Heart left ventricle (tissue), 13 donors: ENCODE measurements around the gene RFX3.

ENCODE experiments used
- POLR2A ChIP-seq, 2 donors: fragments of 450-650 bp; IDR thresholded peaks; one replicate each; pipeline ENCODE4 v1.6.1; 2017; ENCODE audit warnings: antibody characterized with exemption in 2 of 2, mild to moderate bottlenecking in 2 of 2, moderate library complexity in 2 of 2
- TF ChIP-seq, protein P1 (sequence below), 12 donors: fragments of 200-600 bp; sonication (generic) in 4 of 12; IDR thresholded peaks; one replicate each; pipeline versions ENCODE4 v1.5.0 to v1.8.0; 2018 to 2022; ENCODE audit warnings: antibody characterized with exemption in 12 of 12, mild to moderate bottlenecking in 5 of 12
- donor health status: ischemic (EF 13 %, LVEDD 7.1; RV severe dilation, severe dysfunction).
- donor health status: DM: no; HTN: yes; CAD: no.
- donor health status: DM: no; HTN: no; CAD: no.
- donor health status: ischemic (EF 25% LVEDD 6.9; RV normal size, moderate dysfunction).
- donor health status: ischemic (EF 25% LVEDD 5.7; RV mildly dilated, moderate dysfunction).
- donor health status: ischemic (EF 35%, LVEDD 5.7; RV mildly dilated, moderate dysfunction).
- donor health status: nonischemic (EF 11% LVEDD 7.7; RV severe dilation, severe dysfunction).
- donor health status: DM: yes; HTN: yes; CAD: no.
- donor health status: PGD.
- donor health status: ischemic (EF 29% LVEDD 5.4; RV normal size, mild dysfunction).
- donor health status: nonischemic (EF 23%, LVEDD 6.1; RV moderate dilation, normal function).

DNA sequence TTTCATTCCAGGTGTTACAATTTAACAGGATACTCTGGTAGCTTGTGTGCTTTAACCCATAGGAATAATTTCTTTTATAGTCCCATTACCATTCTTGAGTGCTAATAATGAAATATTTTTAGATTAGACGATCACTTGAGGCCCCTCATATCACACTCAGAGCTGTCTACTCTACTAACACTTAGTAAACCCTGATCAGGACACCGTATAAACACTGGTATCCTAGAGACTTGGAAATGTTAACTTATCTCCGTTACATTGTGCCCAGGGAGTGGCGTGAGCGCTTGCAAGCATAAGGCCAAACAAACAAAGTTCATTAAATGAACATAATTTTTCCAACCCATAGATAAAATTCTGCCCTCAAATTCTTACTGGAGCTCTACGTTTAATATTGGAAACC, 42.2 kb upstream of the RFX3 start:
- TF ChIP-seq POLR2A (IDR thresholded peaks at IDR 0.05) = no peak
- TF ChIP-seq, protein P1, sequence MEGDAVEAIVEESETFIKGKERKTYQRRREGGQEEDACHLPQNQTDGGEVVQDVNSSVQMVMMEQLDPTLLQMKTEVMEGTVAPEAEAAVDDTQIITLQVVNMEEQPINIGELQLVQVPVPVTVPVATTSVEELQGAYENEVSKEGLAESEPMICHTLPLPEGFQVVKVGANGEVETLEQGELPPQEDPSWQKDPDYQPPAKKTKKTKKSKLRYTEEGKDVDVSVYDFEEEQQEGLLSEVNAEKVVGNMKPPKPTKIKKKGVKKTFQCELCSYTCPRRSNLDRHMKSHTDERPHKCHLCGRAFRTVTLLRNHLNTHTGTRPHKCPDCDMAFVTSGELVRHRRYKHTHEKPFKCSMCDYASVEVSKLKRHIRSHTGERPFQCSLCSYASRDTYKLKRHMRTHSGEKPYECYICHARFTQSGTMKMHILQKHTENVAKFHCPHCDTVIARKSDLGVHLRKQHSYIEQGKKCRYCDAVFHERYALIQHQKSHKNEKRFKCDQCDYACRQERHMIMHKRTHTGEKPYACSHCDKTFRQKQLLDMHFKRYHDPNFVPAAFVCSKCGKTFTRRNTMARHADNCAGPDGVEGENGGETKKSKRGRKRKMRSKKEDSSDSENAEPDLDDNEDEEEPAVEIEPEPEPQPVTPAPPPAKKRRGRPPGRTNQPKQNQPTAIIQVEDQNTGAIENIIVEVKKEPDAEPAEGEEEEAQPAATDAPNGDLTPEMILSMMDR (IDR thresholded peaks at IDR 0.05) = no peak
